GM12878 (cell line): ENCODE data around the gene ENDOU. TPM values are rescaled to one million over a fixed set of nuclear protein-coding genes. Genes with fewer than 3 reads are reported as not detected.
A peak's percentile ranks its signal among the peaks of the same experiment; 100 is the strongest.

Source experiments
- ATAC-seq: fragments of 200-7000 bp; cut with Tn5 transposase; 3 replicates; pipeline ENCODE4 v1.9.1; 2020; ENCODE audit warnings: mild to moderate bottlenecking, moderate library complexity
- BruUV-seq: library from RNA; stranded (reverse); fragments of 400-500 nt; replicated peaks from 2 replicates; lab custom pipeline; 2021; lab: Mats Ljungman, UMichigan
- CTCF ChIA-PET: fragments of 300-600 bp; sonication (Branson Sonifier 250); formaldehyde crosslinking; extraction: SDS; loops from one replicate; lab custom pipeline; 2021; ENCODE audit warnings: inconsistent platforms; lab: Yijun Ruan, JAX
- POLR2A ChIA-PET: fragments of 350-600 bp; formaldehyde crosslinking; extraction: SDS; loops from one replicate; lab custom pipeline; 2021; ENCODE audit warnings: inconsistent platforms; lab: Charles Lee
- RAD21 ChIA-PET: fragments of 300-600 bp; sonication (Branson Sonifier 250); formaldehyde crosslinking; loops from one replicate; lab custom pipeline; 2023; ENCODE audit warnings: antibody characterized with exemption; ENCODE audit not compliant: unreplicated experiment; lab: Charles Lee
- SMC1A ChIA-PET: fragments of 300-600 bp; sonication (Branson Sonifier 250); formaldehyde crosslinking; loops from one replicate; lab custom pipeline; 2023; ENCODE audit not compliant: unreplicated experiment, uncharacterized antibody; lab: Charles Lee
- DNase-seq: peaks from one replicate; pipeline ENCODE4 v3.0.0-alpha.2; 2011; ENCODE audit warnings: low read depth, low spot score
- FAIRE-seq: peaks from 3 replicates; lab custom pipeline; 2011; peaks lifted over from hg19 to GRCh38; lab: Jason Lieb, UNC
- H2AFZ ChIP-seq: 2 replicates; pipeline ENCODE4 v1.6.0; 2011; ENCODE audit warnings: low read depth, low read length, control low read depth; ENCODE audit not compliant: control insufficient read depth
- H3K27ac ChIP-seq: 2 replicates; pipeline ENCODE4 v1.5.1; 2011; ENCODE audit warnings: control low read depth; ENCODE audit not compliant: control insufficient read depth, insufficient read depth
- H3K27me3 ChIP-seq, 2 experiments: replicated peaks in 1 of 2; 2 replicates each; pipeline versions ENCODE4 v1.6.0 to v1.6.1; 2011; ENCODE audit warnings: low read length in 1 of 2; ENCODE audit not compliant: control insufficient read depth in 2 of 2, insufficient read depth in 2 of 2
- H3K36me3 ChIP-seq, 2 experiments: 2 replicates each; pipeline ENCODE4 v1.5.1; 2011; ENCODE audit warnings: low read length in 1 of 2; ENCODE audit not compliant: control insufficient read depth in 2 of 2, insufficient read depth in 2 of 2
- H3K4me1 ChIP-seq: 2 replicates; pipeline ENCODE4 v1.6.1; 2011; ENCODE audit warnings: mild to moderate bottlenecking, low read length, moderate library complexity, mixed read lengths; ENCODE audit not compliant: control insufficient read depth, insufficient read depth
- H3K4me2 ChIP-seq: 2 replicates; pipeline ENCODE4 v1.6.0; 2011; ENCODE audit warnings: control low read depth; ENCODE audit not compliant: control insufficient read depth, insufficient read depth
- H3K4me3 ChIP-seq: fragments of 200-600 bp; sonication (generic); 2 replicates; pipeline ENCODE4 v1.5.1; 2016
- H3K79me2 ChIP-seq: 2 replicates; pipeline ENCODE4 v1.6.0; 2011; ENCODE audit warnings: low read length; ENCODE audit not compliant: control insufficient read depth, insufficient read depth
- H3K9ac ChIP-seq: 2 replicates; pipeline ENCODE4 v1.8.0; 2011; ENCODE audit warnings: low read length, control low read depth, mixed read lengths; ENCODE audit not compliant: control insufficient read depth, insufficient read depth
- H3K9me3 ChIP-seq: replicated peaks from 3 replicates; pipeline ENCODE4 v1.5.1; 2011; ENCODE audit warnings: mild to moderate bottlenecking, low read length; ENCODE audit not compliant: control insufficient read depth, insufficient read depth
- H4K20me1 ChIP-seq: 2 replicates; pipeline ENCODE4 v1.6.0; 2011; ENCODE audit not compliant: control insufficient read depth, insufficient read depth
- EGR1 ChIP-seq, 2 experiments: IDR thresholded peaks; 1 replicate in 1 of 2; 2 replicates in 1 of 2; pipeline ENCODE4 v1.6.1; 2011 to 2012; ENCODE audit warnings: low read depth in 2 of 2, low read length in 2 of 2, borderline replicate concordance in 1 of 2, mild to moderate bottlenecking in 1 of 2, moderate library complexity in 1 of 2
- HSF1 ChIP-seq: fragments of 150-350 bp; IDR thresholded peaks from 2 replicates; pipeline ENCODE4 v1.6.1; 2014; ENCODE audit warnings: mild to moderate bottlenecking, low read depth, low read length
- MTA2 ChIP-seq: fragments of 450-650 bp; IDR thresholded peaks from 2 replicates; pipeline ENCODE4 v1.6.1; 2016; ENCODE audit warnings: low read depth, mild to moderate bottlenecking, moderate library complexity
- NR2F1 ChIP-seq: fragments of 450-650 bp; conservative IDR thresholded peaks from 2 replicates; pipeline ENCODE4 v1.6.1; 2017; ENCODE audit warnings: mild to moderate bottlenecking
- PKNOX1 ChIP-seq: fragments of 450-650 bp; IDR thresholded peaks from 2 replicates; pipeline ENCODE4 v1.6.1; 2016; ENCODE audit warnings: mild to moderate bottlenecking
- RAD21 ChIP-seq: IDR thresholded peaks from 2 replicates; pipeline ENCODE4 v1.6.1; 2011; ENCODE audit warnings: mild to moderate bottlenecking, low read depth, low read length, moderate library complexity; ENCODE audit not compliant: insufficient read depth
- RB1 ChIP-seq: fragments of 450-650 bp; formaldehyde crosslinking; IDR thresholded peaks from 2 replicates; pipeline ENCODE4 v1.6.1; 2017; ENCODE audit warnings: mild to moderate bottlenecking, borderline replicate concordance
- RUNX3 ChIP-seq: IDR thresholded peaks from 2 replicates; pipeline ENCODE4 v1.6.1; 2012; ENCODE audit warnings: low read length, inconsistent platforms
- SMARCA5 ChIP-seq: fragments of 450-650 bp; IDR thresholded peaks from 2 replicates; pipeline ENCODE4 v1.6.1; 2017; ENCODE audit warnings: mild to moderate bottlenecking
- SMC3 ChIP-seq: IDR thresholded peaks from 2 replicates; pipeline ENCODE4 v1.6.1; 2011; ENCODE audit warnings: low read length, improper control_type of control experiment, borderline replicate concordance
- SP1 ChIP-seq: IDR thresholded peaks from one replicate; pipeline ENCODE4 v1.6.1; 2011; ENCODE audit warnings: low read depth, low read length
- SREBF2 ChIP-seq: IDR thresholded peaks from 2 replicates; pipeline ENCODE4 v1.6.1; 2012; ENCODE audit warnings: mild to moderate bottlenecking, low read length
- TBL1XR1 ChIP-seq: IDR thresholded peaks from 2 replicates; pipeline ENCODE4 v1.6.1; 2012; ENCODE audit warnings: low read depth, low read length, improper control_type of control experiment
- WRNIP1 ChIP-seq: IDR thresholded peaks from 2 replicates; pipeline ENCODE4 v1.6.1; 2011; ENCODE audit warnings: low read depth, low read length, improper control_type of control experiment, borderline replicate concordance
- whole genome bisulfite sequencing: methylation state at CpG from one replicate; pipeline ENCODE4 v1.1.6; 2016; ENCODE audit warnings: low lambda C conversion rate; ENCODE audit not compliant: insufficient replicate concordance, insufficient coverage; ENCODE audit errors: missing lambda C conversion rate; 5-methylcytosine and 5-hydroxymethylcytosine counted together
- in situ Hi-C: fragments of 300-500 bp; cut with MboI; formaldehyde crosslinking; loops from 9 replicates; pipeline ENCODE4 v1.14.3; 2018; ENCODE audit warnings: mixed read lengths
- intact Hi-C: fragments of 100-400 bp; cut with micrococcal nuclease; formaldehyde crosslinking; loops from one replicate; pipeline ENCODE4 v1.14.2; 2022; ENCODE audit not compliant: unreplicated experiment
- polyA plus RNA-seq, 11 experiments: library from polyadenylated mRNA; depleted of rRNA in 4 of 11; unstranded in 6 of 11; stranded (reverse) in 5 of 11; fragments of >200 nt; fragmentation: Nextera tagmentation in 4 of 11; fragmentation: Illumina TruSeq in 1 of 11; extraction: Ambion mirVana in 4 of 11; extraction: Trizol in 1 of 11; gene quantifications; 1 replicate in 1 of 11; 2 replicates in 10 of 11; pipeline versions ENCODE4 v1.2.1 to v1.2.3, GENCODE V29; 2011 to 2016; ENCODE audit warnings: inconsistent platforms in 2 of 11, missing spikeins in 2 of 11, low read depth in 1 of 11
- total RNA-seq, 4 experiments: library from RNA; depleted of rRNA in 3 of 4; stranded (reverse); fragments of >200 nt in 3 of 4; fragmentation: Illumina TruSeq in 1 of 4; extraction: Trizol in 1 of 4; gene quantifications; 2 replicates each; pipeline versions ENCODE4 v1.2.1 to v1.2.3, GENCODE V29; 2013 to 2021
- TF ChIP-seq, protein P1 (sequence below), 3 experiments: IDR thresholded peaks in 2 of 3; conservative IDR thresholded peaks in 1 of 3; 2 replicates each; pipeline ENCODE4 v1.5.1; 2011; ENCODE audit warnings: low read depth in 3 of 3, low read length in 3 of 3, mild to moderate bottlenecking in 3 of 3, control low read depth in 2 of 3, moderate library complexity in 2 of 3, inconsistent platforms in 1 of 3, mixed read lengths in 1 of 3; ENCODE audit not compliant: control insufficient read depth in 2 of 3, insufficient read depth in 1 of 3; ENCODE audit errors: extremely low read depth in 1 of 3

Gene ENDOU
- total and polyA plus RNA-seq, 10 of the 15 experiments (the other 5 are each of a cell fraction or from before 2014, with no cell fraction given) = 0.03 to 0.17 (median 0.10) TPM; not detected in 4

DNA sequence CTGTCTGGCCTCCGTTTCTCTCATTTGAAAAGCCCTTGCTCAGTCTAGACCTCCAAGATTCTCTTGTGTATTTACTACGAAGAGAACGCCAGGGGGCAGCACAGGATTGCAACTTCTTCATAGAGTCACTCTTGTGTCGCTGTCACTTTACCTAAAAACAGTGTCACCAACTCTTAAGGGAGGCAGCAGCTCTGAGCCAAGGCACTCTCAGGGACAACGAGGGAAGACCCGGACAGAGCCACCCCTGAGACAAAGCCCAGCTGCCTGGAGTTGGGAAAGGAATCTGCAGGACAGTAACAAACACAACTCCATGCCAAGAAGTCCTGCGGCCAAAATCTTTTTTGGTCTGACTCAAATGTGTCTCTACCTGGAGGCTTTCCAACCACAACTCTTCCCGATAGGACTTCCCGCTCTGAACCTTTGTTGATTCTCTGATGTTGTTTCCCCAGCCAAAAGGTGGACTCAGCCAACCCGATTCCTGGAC is 9.9 kb downstream of the ENDOU start:
- POLR2A ChIA-PET = interaction anchor here (1.5 kb wide), 1 partner anchor 40 kb away, joined by 4 read pairs; no protein-coding TSS in a partner anchor
- H3K4me2 ChIP-seq = no peak overlapping the region
- no peaks in the 10 kb centered on the region for H3K36me3 ChIP-seq
- H2AFZ ChIP-seq = no peak overlapping the region
- no peak overlapping the region for H3K4me3 ChIP-seq
- ATAC-seq (peak; percentile 92), DNase-seq (no peak), FAIRE-seq (peak; percentile 98)
- in situ Hi-C loops (no loop called here), intact Hi-C loops (loop anchor here (1.0 to 5.0 kb wide), 6 partner anchors 27 to 452 kb away; no protein-coding TSS in a partner anchor)
- H3K9ac ChIP-seq = no peak overlapping the region
- no peaks in the 10 kb centered on the region for H3K27me3 ChIP-seq
- no peak overlapping the region for H3K27ac ChIP-seq
- RAD21 ChIA-PET = interaction anchor here (0.9 to 5.6 kb wide), 9 partner anchors 9 to 123 kb away, joined by 3 to 60 read pairs (median 6); partner anchors contain the start of genes RPAP3 and SLC48A1
- SMC1A ChIA-PET = interaction anchor here (0.6 to 10.8 kb wide), 15 partner anchors 9 to 125 kb away, joined by 3 to 129 read pairs (median 5); partner anchors contain the start of genes ENDOU and RAPGEF3
- BruUV-seq = no TSS peak
- TF ChIP-seq RUNX3 (0 out of 2 replicates have a peak, but pooled peaks have one; percentile 3), PKNOX1 (peak; percentile 28; the same call in 1 of the 2 replicates), SMARCA5 (no peak), NR2F1 (no peak), EGR1 (IDR thresholded peaks at IDR 0.05; ENCODE audit: borderline replicate concordance in 1 of 2, low read depth in 2 of 2, low read length in 2 of 2) (no peak), SREBF2 (no peak), WRNIP1 (no peak), SMC3 (peak; percentile 97), SP1 (no peak), MTA2 (no peak), RAD21 (peak; percentile 92), RB1 (0 out of 2 replicates have a peak, but pooled peaks have one; percentile 26), TBL1XR1 (0 out of 2 replicates have a peak, but pooled peaks have one; percentile 28), HSF1 (0 out of 2 replicates have a peak, but pooled peaks have one; percentile 31)
- TF ChIP-seq, protein P1, sequence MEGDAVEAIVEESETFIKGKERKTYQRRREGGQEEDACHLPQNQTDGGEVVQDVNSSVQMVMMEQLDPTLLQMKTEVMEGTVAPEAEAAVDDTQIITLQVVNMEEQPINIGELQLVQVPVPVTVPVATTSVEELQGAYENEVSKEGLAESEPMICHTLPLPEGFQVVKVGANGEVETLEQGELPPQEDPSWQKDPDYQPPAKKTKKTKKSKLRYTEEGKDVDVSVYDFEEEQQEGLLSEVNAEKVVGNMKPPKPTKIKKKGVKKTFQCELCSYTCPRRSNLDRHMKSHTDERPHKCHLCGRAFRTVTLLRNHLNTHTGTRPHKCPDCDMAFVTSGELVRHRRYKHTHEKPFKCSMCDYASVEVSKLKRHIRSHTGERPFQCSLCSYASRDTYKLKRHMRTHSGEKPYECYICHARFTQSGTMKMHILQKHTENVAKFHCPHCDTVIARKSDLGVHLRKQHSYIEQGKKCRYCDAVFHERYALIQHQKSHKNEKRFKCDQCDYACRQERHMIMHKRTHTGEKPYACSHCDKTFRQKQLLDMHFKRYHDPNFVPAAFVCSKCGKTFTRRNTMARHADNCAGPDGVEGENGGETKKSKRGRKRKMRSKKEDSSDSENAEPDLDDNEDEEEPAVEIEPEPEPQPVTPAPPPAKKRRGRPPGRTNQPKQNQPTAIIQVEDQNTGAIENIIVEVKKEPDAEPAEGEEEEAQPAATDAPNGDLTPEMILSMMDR (IDR thresholded peaks at IDR 0.05 in 2 of 3, conservative IDR thresholded peaks at IDR 0.05 in 1 of 3; ENCODE audit: control insufficient read depth in 2 of 3, extremely low read depth in 1 of 3, insufficient read depth in 1 of 3, low read depth in 3 of 3, low read length in 3 of 3) = peak; percentile 65 to 88 (median 75); a peak in 5 of 6 replicates
- no peaks in the 10 kb centered on the region for H4K20me1 ChIP-seq
- no peaks in the 10 kb centered on the region for H3K79me2 ChIP-seq
- CTCF ChIA-PET = interaction anchor here (0.7 to 8.1 kb wide), 20 partner anchors 10 to 683 kb away, joined by 3 to 151 read pairs (median 8); partner anchors contain the start of genes ENDOU, RAPGEF3, RPAP3 and SLC48A1
- no peaks in the 10 kb centered on the region for H3K4me1 ChIP-seq
- WGBS = 20% methylated on average over 10 of the region's 10 CpGs
- H3K9me3 ChIP-seq = no peaks in the 10 kb centered on the region
